Measurements from ENCODE around the gene PORCN.

PORCN gene

DNA sequence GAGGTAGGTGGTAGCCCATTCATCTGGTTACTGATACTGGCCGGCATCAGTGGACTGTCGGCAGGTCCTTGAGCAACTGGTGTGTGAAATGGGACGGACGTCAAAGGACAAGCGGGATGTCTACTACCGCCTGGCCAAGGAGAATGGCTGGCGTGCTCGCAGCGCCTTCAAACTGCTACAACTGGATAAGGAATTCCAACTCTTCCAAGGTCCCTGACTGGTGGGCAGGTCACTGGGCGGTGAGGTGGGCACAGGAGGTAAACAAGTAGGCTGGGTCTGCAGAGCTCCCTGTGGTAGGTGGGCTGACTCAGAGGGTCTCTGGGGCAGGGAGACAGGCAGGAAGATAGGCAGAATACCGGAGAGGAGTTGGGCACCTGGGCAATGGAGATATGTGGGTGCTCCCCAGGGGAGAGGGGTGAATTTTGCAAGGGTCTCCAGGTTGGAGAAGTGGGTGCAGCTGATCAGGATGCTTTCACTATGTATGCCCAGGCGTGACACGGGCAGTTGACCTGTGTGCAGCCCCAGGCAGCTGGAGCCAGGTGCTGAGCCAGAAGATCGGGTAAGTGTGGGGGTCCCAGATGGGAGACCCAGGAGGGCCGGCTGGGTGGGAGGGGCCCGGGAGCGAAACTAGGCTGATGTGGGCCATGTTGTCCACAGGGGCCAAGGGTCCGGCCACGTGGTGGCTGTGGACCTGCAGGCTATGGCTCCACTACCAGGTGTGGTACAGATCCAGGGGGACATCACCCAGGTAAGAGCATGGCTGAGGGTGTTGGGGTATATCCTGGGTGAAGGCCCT lies 30.6 kb upstream of the PORCN start:
- no peak for DNase-seq

DNA sequence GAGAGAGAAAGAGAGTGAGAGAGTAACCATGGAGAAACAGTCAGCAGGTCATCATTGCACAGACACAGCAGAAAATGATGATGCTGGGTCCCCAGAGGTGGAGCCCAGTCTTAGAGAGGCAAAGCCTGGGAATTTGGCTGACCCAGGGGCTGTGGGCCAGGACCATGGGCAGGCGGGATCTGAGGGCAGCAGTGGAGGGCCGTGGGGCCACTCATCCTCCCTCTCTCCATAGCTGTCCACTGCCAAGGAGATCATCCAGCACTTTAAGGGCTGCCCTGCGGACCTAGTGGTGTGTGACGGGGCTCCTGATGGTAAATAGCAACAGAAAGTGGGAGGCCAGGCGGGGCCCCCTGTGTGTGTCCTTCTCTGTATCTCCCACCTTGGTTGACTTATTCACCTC lies 30.0 kb upstream of the PORCN start:
- DNase-seq, result no peak

DNA sequence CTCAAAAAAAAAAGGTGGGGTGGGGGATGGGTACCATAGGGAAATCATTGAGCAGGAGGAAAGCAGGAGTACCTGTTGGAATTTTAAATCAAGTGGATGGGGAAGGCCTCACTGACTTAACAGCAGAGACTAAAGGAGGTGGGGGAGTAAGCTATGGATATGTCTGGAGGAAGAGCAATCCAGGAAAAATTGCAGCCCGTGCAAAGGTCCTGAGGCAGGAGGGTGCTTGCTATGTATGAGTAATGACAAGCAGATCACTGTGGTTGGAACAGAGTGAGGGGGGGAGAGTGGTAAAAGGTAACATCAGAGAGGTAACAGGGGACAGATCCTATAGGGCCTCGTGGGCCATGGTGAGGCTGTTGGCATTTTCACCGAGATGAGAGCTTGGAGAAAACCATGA lies 28.6 kb upstream of the PORCN start:
- no peak for DNase-seq

DNA sequence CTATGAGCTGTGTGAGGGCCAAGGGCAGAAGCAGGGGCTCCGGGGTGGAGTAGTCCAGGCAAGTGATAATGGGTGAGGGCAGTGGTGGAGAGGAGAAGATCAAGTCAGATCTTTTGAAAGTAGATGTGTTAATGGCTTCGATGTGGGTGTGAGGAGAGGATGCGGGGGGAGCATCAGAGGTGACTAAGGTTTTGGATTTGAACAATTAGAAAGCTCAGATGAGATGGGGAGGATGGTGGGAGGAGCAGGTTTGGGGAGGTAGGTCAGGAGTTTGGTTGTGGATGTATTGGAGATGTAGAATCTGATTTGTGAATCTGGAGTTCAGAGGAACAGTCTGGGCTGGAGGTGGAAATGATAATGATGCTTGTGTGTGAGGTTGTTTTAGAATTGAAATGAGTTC lies 28.2 kb upstream of the PORCN start:
- DNase-seq, result no peak

DNA sequence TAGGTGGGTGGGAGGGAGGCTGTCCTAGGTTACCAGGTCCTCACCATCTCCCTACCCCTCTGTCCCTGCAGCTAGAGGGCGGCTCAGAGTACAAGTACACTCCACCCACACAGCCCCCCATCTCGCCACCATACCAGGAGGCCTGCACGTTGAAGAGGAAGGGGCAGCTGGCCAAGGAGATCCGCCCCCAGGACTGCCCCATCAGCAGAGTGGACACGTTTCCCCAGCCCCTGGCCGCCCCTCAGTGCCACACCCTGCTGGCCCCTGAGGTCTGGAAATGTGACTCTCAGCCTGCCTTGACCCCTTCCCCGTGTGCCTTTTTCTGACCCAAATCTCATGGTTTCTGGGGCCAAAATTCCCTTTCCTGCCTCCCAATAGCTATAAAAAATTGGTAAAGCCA lies 26.3 kb upstream of the PORCN start:
- no peak for DNase-seq

DNA sequence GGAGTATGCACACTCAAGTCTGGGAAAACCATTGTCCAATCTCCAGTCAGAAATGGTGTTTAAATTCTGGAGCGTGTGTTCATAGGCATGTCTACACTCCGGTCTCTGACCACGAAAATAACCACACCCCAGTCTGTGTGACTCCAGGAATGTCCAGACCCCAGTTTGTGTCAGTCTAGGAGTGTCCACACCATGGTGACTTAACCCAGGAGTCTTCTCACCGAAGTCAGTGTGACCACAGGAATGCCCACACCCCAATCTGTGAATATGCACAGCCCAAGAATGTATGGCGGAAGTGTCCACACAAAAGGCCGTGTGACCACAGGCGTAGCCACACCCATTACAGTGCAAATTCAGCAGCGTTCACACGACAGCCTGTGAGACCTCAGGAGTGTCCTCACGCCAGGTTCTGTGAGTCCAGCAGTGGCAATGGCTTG lies 21.4 kb upstream of the PORCN start:
- no peak for DNase-seq

DNA sequence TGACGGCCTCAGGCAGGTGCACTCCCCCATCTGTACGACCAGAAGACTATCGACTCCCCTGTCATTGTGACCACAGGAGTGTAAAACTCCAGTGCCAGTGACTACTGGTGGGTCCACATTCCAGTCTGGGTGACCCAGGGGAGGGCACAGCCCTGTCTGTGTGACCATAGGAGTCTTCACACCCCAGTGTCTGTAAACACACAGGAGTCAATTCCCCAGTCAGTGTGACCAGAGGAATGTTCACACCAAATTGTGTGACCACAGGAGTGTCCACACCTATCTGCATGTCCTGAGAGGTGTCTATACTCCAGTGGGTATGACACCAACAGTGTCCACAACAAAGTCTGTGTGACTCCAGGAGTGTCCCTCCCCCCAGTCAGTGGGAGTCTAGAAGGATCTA lies 20.8 kb upstream of the PORCN start:
- DNase-seq, result no peak

DNA sequence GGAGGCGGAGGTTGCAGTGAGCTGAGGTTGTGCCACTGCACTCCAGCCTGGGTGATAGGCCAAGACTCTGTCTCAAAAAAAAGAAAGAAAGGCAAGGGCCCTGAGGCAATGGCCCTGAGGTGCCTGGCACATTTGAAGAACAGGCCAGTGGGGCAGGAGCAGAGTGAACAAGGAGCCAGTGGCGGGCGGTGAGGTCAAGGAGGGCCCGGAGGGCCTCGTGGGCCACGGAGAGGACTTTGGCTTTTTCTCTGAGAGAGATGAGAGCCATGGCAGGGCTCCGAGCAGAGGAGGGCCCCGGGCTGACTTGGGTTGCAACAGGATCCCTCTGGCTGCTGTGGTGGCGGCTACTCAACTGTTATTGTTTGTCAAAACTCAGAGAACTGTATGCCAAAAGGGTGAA lies 19.5 kb upstream of the PORCN start:
- DNase-seq, result no peak

DNA sequence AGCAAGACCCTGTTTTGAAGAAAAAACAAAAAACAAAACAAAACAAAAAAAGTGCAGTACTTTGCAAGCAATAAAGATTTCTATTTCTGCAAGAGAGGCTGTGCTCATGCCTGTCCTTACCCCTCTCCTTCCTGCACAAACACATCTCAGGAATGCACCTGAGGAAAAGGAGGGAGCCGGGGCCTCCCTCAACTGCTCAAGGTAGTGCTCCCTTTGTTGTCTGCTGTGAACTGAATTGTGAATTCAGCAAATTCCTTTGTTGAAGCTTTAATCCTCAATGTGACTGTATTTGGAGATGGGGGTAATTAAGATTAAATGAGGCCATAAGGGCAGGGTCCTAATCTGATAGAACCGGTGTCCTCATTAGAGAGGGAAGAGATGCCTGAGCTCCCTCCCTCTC lies 18.9 kb upstream of the PORCN start:
- no peak for DNase-seq

DNA sequence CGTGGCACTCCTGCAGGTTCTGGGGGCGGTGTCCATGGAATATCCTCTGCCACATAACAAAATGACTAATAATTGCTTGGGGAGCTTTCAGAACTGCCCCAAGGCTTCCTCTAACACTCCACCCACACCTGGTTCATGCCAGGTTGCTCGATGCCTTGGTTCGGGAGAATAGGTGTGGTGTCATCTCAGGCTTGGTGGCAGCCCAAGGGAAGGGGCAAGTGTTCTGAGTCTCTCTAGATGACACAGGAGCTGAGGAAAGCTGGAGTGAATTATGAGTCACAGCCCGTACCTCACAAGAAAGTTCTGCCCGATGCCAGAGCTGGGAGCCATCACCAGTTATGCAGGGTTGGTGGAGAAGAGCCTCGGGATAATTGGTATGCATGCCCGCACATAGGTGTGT lies 18.1 kb upstream of the PORCN start:
- no peak for DNase-seq

DNA sequence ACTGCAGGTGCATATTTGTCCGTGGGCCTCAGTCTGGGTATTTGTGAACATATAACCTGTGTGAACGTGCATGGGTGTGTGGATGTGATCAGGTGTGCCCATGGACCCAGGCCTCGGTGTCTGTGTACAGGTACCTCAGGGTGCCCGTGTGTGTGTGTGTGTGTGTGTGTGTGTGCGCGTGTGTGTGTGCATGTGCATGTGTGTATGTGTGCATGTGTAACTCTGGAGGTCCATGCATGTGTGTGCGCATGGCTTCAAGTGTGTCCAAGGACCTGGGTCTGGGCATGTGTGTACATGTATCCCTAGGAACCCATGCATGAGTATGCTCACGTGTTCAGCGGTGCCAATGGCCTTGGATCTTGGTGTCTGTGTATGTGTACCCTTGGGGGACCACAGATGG lies 17.0 kb upstream of the PORCN start:
- no peak for DNase-seq

DNA sequence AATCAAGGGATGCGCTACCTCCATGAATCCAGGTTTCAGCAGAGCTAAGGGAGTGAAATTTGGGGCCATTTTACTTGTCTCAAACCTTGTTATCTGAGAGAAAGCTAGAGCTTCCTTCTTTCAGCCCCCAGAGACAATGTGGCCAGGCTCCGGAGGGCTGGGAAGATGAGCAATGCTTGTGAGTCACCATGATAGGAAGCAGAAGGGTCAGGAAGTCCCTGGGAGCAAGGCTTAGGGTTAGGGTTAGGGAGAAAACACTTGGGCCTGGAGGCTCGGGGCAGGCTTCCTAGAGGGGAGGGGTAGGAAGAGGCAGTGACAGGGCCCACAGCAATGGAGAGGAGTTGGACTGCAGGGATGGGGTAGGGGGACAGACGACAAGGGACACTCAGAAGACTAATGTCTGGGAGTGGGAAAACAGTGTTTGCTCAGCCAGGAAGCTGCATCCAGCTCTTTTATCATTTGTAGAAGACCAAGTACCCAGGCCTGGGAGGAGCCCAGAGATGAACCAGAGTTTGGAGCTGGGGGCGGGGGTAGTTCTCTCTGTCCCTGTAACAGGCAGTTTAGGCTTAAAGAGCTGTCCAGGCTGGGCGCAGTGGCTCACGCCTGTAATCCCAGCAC lies 16.4 kb upstream of the PORCN start:
- no peak for DNase-seq

DNA sequence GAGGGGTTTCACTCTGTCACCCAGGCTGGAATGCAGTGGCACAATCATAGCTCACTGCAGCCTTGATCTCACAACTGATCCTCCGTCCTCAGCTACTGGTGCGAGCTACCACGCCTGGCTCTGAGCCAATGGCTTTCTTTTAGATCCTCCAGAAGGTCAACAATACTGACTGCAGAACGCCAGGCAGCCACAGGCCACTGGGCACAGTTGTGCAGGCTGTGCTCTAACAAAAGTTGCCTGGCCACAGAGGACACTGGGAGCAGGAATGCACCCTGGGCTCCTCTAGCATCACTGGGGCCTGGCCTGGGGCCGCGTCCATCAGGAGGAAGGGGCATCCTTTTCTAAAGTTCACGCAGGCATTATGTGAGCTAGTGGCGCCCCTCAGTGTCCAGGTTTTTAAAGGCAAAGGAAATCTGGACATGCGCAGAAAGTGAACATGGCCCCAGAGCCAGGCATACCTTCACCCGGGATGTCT lies 14.9 kb upstream of the PORCN start:
- no peak for DNase-seq

DNA sequence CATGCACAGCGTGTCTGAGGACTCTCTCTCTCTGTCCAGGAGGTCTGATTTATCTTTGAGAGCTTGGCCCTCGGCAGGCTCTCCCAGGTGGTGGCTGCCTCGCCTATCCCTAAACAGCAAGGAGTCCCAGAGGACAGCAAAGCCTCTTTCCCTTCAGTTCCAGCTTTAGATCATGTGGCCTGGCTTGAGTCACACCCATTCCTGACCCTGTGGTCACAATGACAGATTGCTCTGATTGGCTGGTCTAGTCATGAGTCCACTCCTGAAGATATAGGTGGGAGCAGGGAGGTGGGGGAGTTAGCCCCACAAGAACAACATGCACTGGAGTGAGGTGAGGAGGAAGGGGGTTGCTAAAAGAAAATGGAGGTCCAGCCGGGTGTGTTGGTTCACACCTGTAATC lies 12.1 kb upstream of the PORCN start:
- no peak for DNase-seq

DNA sequence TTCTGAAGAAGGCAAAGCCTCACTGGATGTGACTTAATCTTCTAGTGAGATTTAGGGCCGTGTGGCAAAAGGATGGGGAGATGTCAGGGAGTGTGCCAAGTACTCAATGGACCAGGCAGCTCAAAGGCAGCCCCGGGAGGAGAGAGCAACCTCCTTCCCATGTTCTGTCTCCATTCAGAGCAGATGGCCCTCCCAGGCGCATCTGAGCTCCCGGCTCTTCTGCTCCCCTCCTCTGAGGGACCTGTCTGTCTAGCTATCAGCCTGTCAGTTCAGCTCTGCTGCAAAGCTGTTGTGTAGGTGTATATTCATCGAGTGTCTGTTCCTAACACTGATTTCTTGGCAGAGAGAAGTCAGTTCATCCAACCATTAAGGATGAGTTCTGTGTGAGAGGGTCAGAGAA lies 10.9 kb upstream of the PORCN start:
- DNase-seq, result no peak

DNA sequence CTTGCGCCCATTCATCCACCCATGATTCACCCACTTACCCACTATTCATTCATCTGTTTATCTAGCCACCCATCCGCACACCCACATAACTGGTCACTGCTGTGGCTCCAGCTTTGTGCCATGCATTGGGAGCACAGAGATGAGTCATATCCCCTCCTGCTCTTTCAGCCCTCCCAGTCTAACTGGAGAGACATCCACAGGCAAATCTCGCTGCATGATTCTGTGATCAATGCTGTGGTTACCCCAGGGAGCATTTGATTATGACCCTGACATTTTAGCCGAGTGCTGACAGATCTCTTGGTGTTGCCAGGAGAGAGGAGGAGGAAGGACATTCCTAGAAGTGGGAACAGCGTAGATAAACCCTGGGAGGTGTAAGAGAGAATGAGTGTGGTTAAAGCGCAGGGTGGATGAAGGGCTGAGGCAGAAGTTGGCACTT lies 10.4 kb upstream of the PORCN start:
- no peak for DNase-seq

DNA sequence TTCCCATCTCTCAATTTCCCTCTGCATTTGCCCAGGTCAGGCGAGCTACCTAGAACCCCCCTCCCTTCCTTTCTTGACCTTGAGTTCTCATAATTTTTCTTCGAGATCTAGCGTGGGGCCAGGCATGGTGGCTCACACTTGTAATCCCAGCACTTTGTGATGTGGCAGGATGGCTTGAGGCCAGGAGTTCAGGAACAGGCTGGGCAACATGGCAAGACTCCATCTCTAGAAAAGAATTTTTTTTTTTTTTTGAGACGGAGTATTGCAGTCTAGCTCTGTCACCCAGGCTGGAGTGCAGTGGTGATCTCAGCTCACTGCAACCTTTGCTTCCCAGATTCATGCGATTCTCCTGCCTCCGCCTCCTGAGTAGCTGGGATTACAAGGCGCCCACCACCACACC lies 4.5 kb upstream of the PORCN start:
- no peak for DNase-seq

DNA sequence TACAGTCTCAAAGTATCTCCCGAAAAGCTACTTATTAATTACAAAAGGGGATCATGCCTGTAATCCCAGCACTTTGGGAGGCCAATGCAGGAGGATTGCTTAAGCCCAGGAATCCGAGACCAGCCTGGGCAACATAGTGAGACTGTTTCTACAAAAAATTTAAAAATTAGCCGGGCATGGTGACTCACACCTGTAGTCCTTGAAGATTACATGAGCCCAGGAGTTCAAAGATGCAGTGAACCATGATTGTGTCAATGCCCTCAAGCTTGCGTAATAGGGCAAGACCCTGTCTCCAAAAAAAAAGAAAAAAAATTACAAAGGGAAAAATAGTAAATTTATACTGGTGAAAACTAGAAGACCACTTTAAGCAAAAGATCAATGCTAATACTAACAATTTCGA lies 3.3 kb upstream of the PORCN start:
- no peak for DNase-seq

DNA sequence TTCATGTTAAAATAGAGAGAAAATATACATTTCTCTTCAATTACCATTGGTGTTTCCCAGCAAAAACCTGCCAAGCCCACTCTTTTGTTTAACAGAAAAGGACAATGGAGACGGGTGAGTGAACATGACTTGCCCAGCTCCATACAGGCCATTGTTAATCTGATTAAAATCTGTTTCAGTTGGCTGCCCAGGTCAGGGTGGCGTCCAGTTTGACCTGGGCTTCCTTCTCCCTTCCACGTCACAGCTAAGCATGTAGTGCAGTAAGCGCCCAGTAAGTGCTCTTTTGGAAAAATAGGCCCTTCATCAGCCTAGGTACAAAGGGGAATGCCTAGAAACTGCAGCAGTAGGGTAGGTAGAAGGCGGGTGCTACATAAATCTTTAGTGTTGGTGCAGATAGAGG lies 1.5 kb upstream of the PORCN start:
- no peak for DNase-seq

DNA sequence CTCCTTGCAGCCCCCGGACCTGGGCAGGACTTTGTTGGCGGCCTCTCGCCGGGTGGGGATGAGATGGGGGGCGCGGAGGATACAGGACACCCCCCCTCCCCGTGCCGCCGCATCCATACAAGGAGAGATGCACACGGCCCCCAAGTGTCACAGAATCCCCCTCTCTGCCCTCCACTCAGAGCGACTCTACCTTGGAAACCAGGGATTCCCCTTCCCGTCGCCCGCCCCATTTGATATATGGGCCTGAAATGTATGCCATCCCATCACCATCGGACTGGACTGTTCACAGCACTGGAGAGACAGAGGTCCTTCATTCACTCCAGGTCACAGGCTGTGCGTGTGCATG lies 426 bp downstream of the PORCN start:
- DNase-seq, result peak; percentile 27

DNA sequence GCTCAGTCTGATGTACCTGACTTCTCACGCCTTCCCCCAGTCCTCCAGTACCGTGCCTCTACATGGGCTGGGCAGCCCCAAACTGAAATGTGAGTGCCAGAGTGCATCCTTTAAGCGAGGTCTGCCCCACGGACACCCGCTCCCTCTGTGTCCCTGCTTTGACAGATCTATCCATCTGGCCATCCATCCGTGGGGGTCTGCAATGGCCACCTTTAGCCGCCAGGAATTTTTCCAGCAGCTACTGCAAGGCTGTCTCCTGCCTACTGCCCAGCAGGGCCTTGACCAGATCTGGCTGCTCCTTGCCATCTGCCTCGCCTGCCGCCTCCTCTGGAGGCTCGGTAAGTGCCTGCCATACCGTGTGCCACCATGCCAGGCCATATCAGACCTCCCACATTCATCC lies 827 bp downstream of the PORCN start:
- no peak for DNase-seq

DNA sequence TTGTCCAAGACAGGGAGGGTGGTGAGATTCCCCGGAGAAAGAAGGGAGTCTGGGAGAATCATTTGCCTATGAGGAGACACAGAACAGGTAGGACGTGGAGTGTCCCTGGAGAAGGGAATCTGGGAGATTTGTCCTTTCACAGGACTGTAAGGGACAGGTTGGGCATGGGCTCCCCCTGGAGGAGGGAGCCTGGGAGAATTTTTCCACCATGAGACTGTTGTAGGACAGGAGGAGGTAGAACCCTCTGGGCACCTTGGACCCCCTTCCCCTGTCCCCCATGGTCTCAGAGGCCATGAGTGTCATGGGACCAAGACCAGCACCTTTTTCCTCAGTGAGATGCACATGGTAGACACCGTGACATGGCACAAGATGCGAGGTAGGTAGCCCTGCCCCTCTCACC lies 2.8 kb downstream of the PORCN start:
- DNase-seq, result no peak

DNA sequence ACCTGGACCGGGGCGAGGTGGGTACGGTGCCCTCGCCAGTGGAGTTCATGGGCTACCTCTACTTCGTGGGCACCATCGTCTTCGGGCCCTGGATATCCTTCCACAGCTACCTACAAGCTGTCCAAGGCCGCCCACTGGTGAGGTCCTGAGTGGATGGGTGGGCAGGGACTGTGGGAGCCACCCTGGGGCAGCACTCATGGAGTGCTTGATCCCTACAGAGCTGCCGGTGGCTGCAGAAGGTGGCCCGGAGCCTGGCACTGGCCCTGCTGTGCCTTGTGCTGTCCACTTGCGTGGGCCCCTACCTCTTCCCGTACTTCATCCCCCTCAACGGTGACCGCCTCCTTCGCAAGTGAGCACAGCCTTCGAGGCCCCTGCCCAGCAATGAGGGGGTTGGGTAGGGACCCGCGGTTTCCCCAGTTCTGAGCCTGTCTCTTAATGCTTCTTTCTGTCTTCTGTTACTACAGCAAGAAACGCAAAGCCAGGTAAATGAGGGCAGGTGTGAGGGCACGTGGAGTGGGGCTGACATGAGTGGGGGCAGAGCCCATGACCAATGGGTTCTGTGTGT lies 3.7 kb downstream of the PORCN start:
- no peak for DNase-seq

DNA sequence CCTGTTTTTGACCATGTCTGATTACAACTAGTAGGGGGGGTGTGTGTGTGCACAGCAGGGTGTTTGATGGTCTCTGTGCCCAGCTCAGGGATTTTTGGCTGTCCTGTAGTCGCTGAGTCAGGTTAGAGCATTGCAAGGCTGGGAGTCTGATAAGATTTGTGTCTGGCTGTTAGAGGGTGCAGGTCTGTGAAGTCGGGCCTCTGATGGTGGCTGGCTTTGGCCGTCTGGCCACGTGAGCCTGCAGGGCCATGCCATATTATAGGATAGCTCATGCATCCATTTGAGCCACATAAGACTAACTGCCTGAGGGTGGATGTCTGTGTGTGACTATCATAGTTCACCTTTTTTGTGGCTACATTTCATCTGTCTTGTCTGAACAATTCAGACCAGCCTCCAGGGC lies 4.9 kb downstream of the PORCN start:
- no peak for DNase-seq
